Measurements from ENCODE around the gene CLHC1. TPM values are rescaled to one million over a fixed set of nuclear protein-coding genes. Genes with fewer than 3 reads are reported as not detected.
A peak's percentile ranks its signal among the peaks of the same experiment; 100 is the strongest.
"Not testable (repeated sequence)": the region's sequence is repeated elsewhere in the genome, so short reads cannot be mapped to it uniquely, and the experiment has no call there.

The CLHC1 gene
- polyA plus RNA-seq, 1 of the 3 experiments (the other 2 are of a cell fraction) = 3.8 TPM

GRCh38 chr2:55146263-55146662, 85.8 kb downstream of the CLHC1 start:
- CTCF ChIA-PET = no interaction called here
- Histone ChIP-seq H3K79me2 (ENCODE audit: insufficient read depth) (no peaks in the 10 kb centered on the region), H4K20me1 (ENCODE audit: insufficient read depth) (no peaks in the 10 kb centered on the region), H3K4me2 (no peak overlapping the region), H3K4me1 (ENCODE audit: control insufficient read depth in 1 of 2, insufficient read depth in 2 of 2, low read depth in 1 of 2, low read length in 1 of 2) (peaks cover 3 to 14% of the 10 kb centered on the region in 2 experiments; a peak in 2 of 4 replicates), H3K9ac (no peak overlapping the region), H3F3A (replicated peaks; ENCODE audit: insufficient read depth) (peaks cover 6% of the 10 kb centered on the region), H3K27ac (ENCODE audit: low read depth in 2 of 2, low read length in 1 of 2) (peak overlapping the region in 1 of 2 experiments; percentile 12; a peak in 1 of 4 replicates), H3K4me3 (ENCODE audit: low read depth in 2 of 2, low read length in 1 of 2) (no peak overlapping the region), H3K36me3 (replicated peaks in 1 of 2; ENCODE audit: control insufficient read depth in 1 of 2, insufficient read depth in 2 of 2, low read length in 1 of 2) (no peaks in the 10 kb centered on the region), H3K9me2 (no peaks in the 10 kb centered on the region), H3K27me3 (ENCODE audit: insufficient read depth) (no peaks in the 10 kb centered on the region), H2AFZ (ENCODE audit: low read depth) (no peak overlapping the region), H3K9me3 (no peaks in the 10 kb centered on the region)
- no peak for TF ChIP-seq TAF1 (IDR thresholded peaks at IDR 0.05; ENCODE audit: borderline replicate concordance, low read depth, low read length)
- TF ChIP-seq USF2 (IDR thresholded peaks at IDR 0.05; ENCODE audit: borderline replicate concordance, low read depth, low read length) = no peak
- TF ChIP-seq MEF2A (IDR thresholded peaks at IDR 0.05; ENCODE audit: borderline replicate concordance, low read depth) = no peak
- no peak for TF ChIP-seq FOSL2 (IDR thresholded peaks at IDR 0.05; ENCODE audit: borderline replicate concordance, low read depth)
- TF ChIP-seq GABPA (IDR thresholded peaks at IDR 0.05; ENCODE audit: low read depth) = no peak
- TF ChIP-seq RFX5 (IDR thresholded peaks at IDR 0.05; ENCODE audit: low read length) = no peak
- TF ChIP-seq SMC3 (IDR thresholded peaks at IDR 0.05; ENCODE audit: low read depth, low read length) = no peak
- no peak for TF ChIP-seq POLR2AphosphoS5 (IDR thresholded peaks at IDR 0.05; ENCODE audit: low read depth, low read length)
- no peak for TF ChIP-seq MAX (IDR thresholded peaks at IDR 0.05; ENCODE audit: low read depth)
- no peak for TF ChIP-seq CHD2 (IDR thresholded peaks at IDR 0.05; ENCODE audit: low read length, partially characterized antibody)
- 93% methylated on average over 2 of the region's 2 CpGs for WGBS (ENCODE audit: low lambda C conversion rate)
- POLR2A ChIA-PET = no interaction called here
- DNase-seq = no peak

GRCh38 chr2:55144922-55145820, 86.9 kb downstream of the CLHC1 start:
- H3K27ac ChIP-seq (ENCODE audit: low read depth in 2 of 2, low read length in 1 of 2) = no peak overlapping the region
- H3K9ac ChIP-seq = no peak overlapping the region
- H4K20me1 ChIP-seq (ENCODE audit: insufficient read depth) = no peaks in the 10 kb centered on the region
- H3K9me3 ChIP-seq = no peaks in the 10 kb centered on the region
- no peak overlapping the region for H3K4me3 ChIP-seq (ENCODE audit: low read depth in 2 of 2, low read length in 1 of 2)
- no peak overlapping the region for H2AFZ ChIP-seq (ENCODE audit: low read depth)
- DNase-seq = no peak
- H3F3A ChIP-seq (replicated peaks; ENCODE audit: insufficient read depth) = peaks cover 6% of the 10 kb centered on the region
- CTCF ChIA-PET = no interaction called here
- TF ChIP-seq RFX5 (IDR thresholded peaks at IDR 0.05; ENCODE audit: low read length) (no peak), JUND (IDR thresholded peaks at IDR 0.05) (no peak), FOXM1 (IDR thresholded peaks at IDR 0.05; ENCODE audit: low read depth) (no peak), GATA2 (CRISPR knock-in tag; IDR thresholded peaks at IDR 0.05) (no peak), ZBTB33 (IDR thresholded peaks at IDR 0.05; ENCODE audit: borderline replicate concordance, low read depth) (no peak), TCF12 (IDR thresholded peaks at IDR 0.05) (no peak), MEF2A (IDR thresholded peaks at IDR 0.05; ENCODE audit: borderline replicate concordance, low read depth) (no peak)
- H3K27me3 ChIP-seq (ENCODE audit: insufficient read depth) = no peaks in the 10 kb centered on the region
- no peaks in the 10 kb centered on the region for H3K9me2 ChIP-seq
- H3K4me2 ChIP-seq = no peak overlapping the region
- no peaks in the 10 kb centered on the region for H3K79me2 ChIP-seq (ENCODE audit: insufficient read depth)
- 92% methylated on average over 12 of the region's 12 CpGs for WGBS (ENCODE audit: low lambda C conversion rate)
- H3K36me3 ChIP-seq (replicated peaks in 1 of 2; ENCODE audit: control insufficient read depth in 1 of 2, insufficient read depth in 2 of 2, low read length in 1 of 2) = no peaks in the 10 kb centered on the region
- H3K4me1 ChIP-seq (ENCODE audit: control insufficient read depth in 1 of 2, insufficient read depth in 2 of 2, low read depth in 1 of 2, low read length in 1 of 2) = peaks cover 3 to 13% of the 10 kb centered on the region in 2 experiments; a peak in 2 of 4 replicates
- POLR2A ChIA-PET = no interaction called here

GRCh38 chr2:55143706-55144105, 88.4 kb downstream of the CLHC1 start:
- DNase-seq; H3K4me3 ChIP-seq (ENCODE audit: low read depth in 2 of 2, low read length in 1 of 2); H3K36me3 ChIP-seq (replicated peaks in 1 of 2; ENCODE audit: control insufficient read depth in 1 of 2, insufficient read depth in 2 of 2, low read length in 1 of 2); CTCF ChIA-PET; H3K79me2 ChIP-seq (ENCODE audit: insufficient read depth); POLR2A ChIA-PET; H3K9me2 ChIP-seq; H3K9me3 ChIP-seq; H3K27ac ChIP-seq (ENCODE audit: low read depth in 2 of 2, low read length in 1 of 2); H3K4me2 ChIP-seq; H4K20me1 ChIP-seq (ENCODE audit: insufficient read depth); H3K27me3 ChIP-seq (ENCODE audit: insufficient read depth); H3F3A ChIP-seq (replicated peaks; ENCODE audit: insufficient read depth); H2AFZ ChIP-seq (ENCODE audit: low read depth); H3K9ac ChIP-seq: not testable (repeated sequence)
- 73% methylated on average over 2 of the region's 2 CpGs for WGBS (ENCODE audit: low lambda C conversion rate)
- peaks cover 2 to 12% of the 10 kb centered on the region in 2 experiments; a peak in 2 of 4 replicates for H3K4me1 ChIP-seq (ENCODE audit: control insufficient read depth in 1 of 2, insufficient read depth in 2 of 2, low read depth in 1 of 2, low read length in 1 of 2)

Data from SK-N-SH (cell line).